ENCODE measurements around the gene CACNA1C.

Gene CACNA1C

GRCh38 chr12:2212537-2212936, 159.8 kb downstream of the CACNA1C start:
- no peak for DNase-seq

- DNase-seq, result no peak
Observed at GRCh38 chr12:2212971-2213869, 160.4 kb downstream of the CACNA1C start.

- DNase-seq, result no peak
Observed at GRCh38 chr12:2214411-2214810, 161.6 kb downstream of the CACNA1C start.

- no peak for DNase-seq
Observed at GRCh38 chr12:2215709-2216560, 163.1 kb downstream of the CACNA1C start.

- DNase-seq, result no peak
Observed at GRCh38 chr12:2218706-2219105, 165.9 kb downstream of the CACNA1C start.

GRCh38 chr12:2221030-2221621, 168.3 kb downstream of the CACNA1C start:
- no peak for DNase-seq

- no peak for DNase-seq
Observed at GRCh38 chr12:2222691-2223090, 169.9 kb downstream of the CACNA1C start.

- no peak for DNase-seq
Observed at GRCh38 chr12:2224961-2225360, 172.2 kb downstream of the CACNA1C start.

GRCh38 chr12:2225696-2226095, 172.9 kb downstream of the CACNA1C start:
- no peak for DNase-seq

- DNase-seq, result no peak
Observed at GRCh38 chr12:2226641-2227040, 173.9 kb downstream of the CACNA1C start.

- no peak for DNase-seq
Observed at GRCh38 chr12:2227360-2227759, 174.6 kb downstream of the CACNA1C start.

GRCh38 chr12:2228535-2228934, 175.7 kb downstream of the CACNA1C start:
- DNase-seq, result no peak

GRCh38 chr12:2229661-2230539, 177.1 kb downstream of the CACNA1C start:
- DNase-seq, result no peak

- no peak for DNase-seq
Observed at GRCh38 chr12:2231011-2231595, 178.3 kb downstream of the CACNA1C start.

- DNase-seq, result no peak
Observed at GRCh38 chr12:2231956-2232355, 179.2 kb downstream of the CACNA1C start.

GRCh38 chr12:2233034-2233433, 180.2 kb downstream of the CACNA1C start:
- no peak for DNase-seq

- no peak for DNase-seq
Observed at GRCh38 chr12:2234091-2234490, 181.3 kb downstream of the CACNA1C start.

GRCh38 chr12:2234646-2235350, 182.0 kb downstream of the CACNA1C start:
- no peak for DNase-seq

GRCh38 chr12:2236506-2237294, 183.9 kb downstream of the CACNA1C start:
- no peak for DNase-seq

GRCh38 chr12:2238111-2238510, 185.3 kb downstream of the CACNA1C start:
- DNase-seq, result no peak

All from stimulated activated naive CD4-positive, alpha-beta T cell treated with Interleukin-2 at 50 U/mL for 16 hours (primary cell).